ENCODE results near the gene FOXL2NB.

GRCh38 chr3:138901567-138901966 lies 45.5 kb upstream of the FOXL2NB start:
- TF ChIP-seq POLR2A (IDR thresholded peaks at IDR 0.05; ENCODE audit: extremely low read depth, insufficient read length) = no peak
- TF ChIP-seq CTCF (IDR thresholded peaks at IDR 0.05; ENCODE audit: low read depth, low read length) = no peak
- TF ChIP-seq MAX (IDR thresholded peaks at IDR 0.05; ENCODE audit: low read depth, low read length) = no peak
- no peak for TF ChIP-seq MYC (IDR thresholded peaks at IDR 0.05; ENCODE audit: low read depth, low read length)

Measured in NB4 (cell line).